HG02970 (cell line): ENCODE data around the gene SMIM9.

Experiments used
- ATAC-seq: cut with Tn5 transposase; IDR thresholded peaks from one replicate; pipeline ENCODE4 v1.9.1; 2021; ENCODE audit warnings: mild to moderate bottlenecking, moderate library complexity, moderate number of reproducible peaks; ENCODE audit not compliant: unreplicated experiment, low FRiP score

SMIM9 gene

GRCh38 chrX:154784149-154784995 lies 50.1 kb downstream of the SMIM9 start:
- no peak for ATAC-seq

GRCh38 chrX:154780968-154781367 lies 53.5 kb downstream of the SMIM9 start:
- ATAC-seq = no peak

GRCh38 chrX:154779261-154779660 lies 55.2 kb downstream of the SMIM9 start:
- no peak for ATAC-seq

- ATAC-seq = no peak
These were observed 57.7 kb downstream of the SMIM9 start for GRCh38 chrX:154776753-154777152.

GRCh38 chrX:154775419-154776349 lies 58.8 kb downstream of the SMIM9 start:
- no peak for ATAC-seq

- no peak for ATAC-seq
These were observed 59.8 kb downstream of the SMIM9 start for GRCh38 chrX:154774622-154775021.
